Endothelial cell of umbilical vein (primary cell): ENCODE results near the gene MKLN1.

ENCODE experiments used
- EZH2 ChIP-seq: IDR thresholded peaks from 2 replicates; pipeline ENCODE4 v1.6.1; 2012; ENCODE audit warnings: borderline replicate concordance, low read depth, mild to moderate bottlenecking, moderate library complexity, low read length, inconsistent platforms; ENCODE audit not compliant: severe bottlenecking
- GATA2 ChIP-seq: IDR thresholded peaks from 2 replicates; pipeline ENCODE4 v1.7.0; 2011; ENCODE audit warnings: low read depth, mild to moderate bottlenecking, moderate library complexity, mixed read lengths, low read length; ENCODE audit not compliant: insufficient read length, insufficient read depth
- JUN ChIP-seq: IDR thresholded peaks from 2 replicates; pipeline ENCODE4 v1.6.1; 2011; ENCODE audit warnings: borderline replicate concordance, low read depth; ENCODE audit not compliant: insufficient read length, insufficient read depth
- POLR2A ChIP-seq: IDR thresholded peaks from 2 replicates; pipeline ENCODE4 v1.6.1; 2012; ENCODE audit warnings: low read depth, mild to moderate bottlenecking, control low read depth, low read length
- POLR2AphosphoS5 ChIP-seq: IDR thresholded peaks from 2 replicates; pipeline ENCODE4 v1.6.1; 2012; ENCODE audit warnings: low read depth, mild to moderate bottlenecking, control low read depth, low read length, moderate library complexity; ENCODE audit not compliant: insufficient read depth
- TF ChIP-seq, protein P1 (sequence below), 2 donors: IDR thresholded peaks; 1 replicate in 1 of 2; 2 replicates in 1 of 2; pipeline ENCODE4 v1.5.1; 2011; ENCODE audit warnings: low read length in 2 of 2, mild to moderate bottlenecking in 2 of 2, moderate library complexity in 2 of 2, control low read depth in 1 of 2, inconsistent platforms in 1 of 2, low read depth in 1 of 2; ENCODE audit not compliant: insufficient read depth in 1 of 2; ENCODE audit errors: extremely low read depth in 1 of 2
- TF ChIP-seq, protein P2 (sequence below): IDR thresholded peaks from 2 replicates; pipeline ENCODE4 v1.6.1; 2011; ENCODE audit not compliant: insufficient read depth, insufficient read length

DNA sequence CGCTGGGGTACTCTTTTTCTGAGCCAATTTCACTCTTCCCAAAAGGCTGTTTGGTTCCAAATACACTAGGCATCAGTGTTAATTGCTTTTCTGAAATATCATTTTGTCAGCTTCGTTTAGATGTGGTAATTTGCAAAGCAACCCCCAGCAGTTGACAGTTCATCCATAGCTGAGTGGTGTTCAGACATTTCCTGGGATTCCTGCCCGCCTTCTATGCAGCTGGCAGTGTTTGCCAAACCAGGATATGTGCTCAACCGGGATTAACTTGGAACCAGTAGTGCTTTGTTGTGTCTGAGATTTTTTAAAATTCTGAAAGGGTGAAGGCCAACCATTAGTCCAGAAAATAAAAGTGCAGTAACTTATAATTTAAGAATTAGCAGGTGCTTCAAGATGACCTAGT lies 25.2 kb upstream of the MKLN1 start:
- TF ChIP-seq, protein P1, sequence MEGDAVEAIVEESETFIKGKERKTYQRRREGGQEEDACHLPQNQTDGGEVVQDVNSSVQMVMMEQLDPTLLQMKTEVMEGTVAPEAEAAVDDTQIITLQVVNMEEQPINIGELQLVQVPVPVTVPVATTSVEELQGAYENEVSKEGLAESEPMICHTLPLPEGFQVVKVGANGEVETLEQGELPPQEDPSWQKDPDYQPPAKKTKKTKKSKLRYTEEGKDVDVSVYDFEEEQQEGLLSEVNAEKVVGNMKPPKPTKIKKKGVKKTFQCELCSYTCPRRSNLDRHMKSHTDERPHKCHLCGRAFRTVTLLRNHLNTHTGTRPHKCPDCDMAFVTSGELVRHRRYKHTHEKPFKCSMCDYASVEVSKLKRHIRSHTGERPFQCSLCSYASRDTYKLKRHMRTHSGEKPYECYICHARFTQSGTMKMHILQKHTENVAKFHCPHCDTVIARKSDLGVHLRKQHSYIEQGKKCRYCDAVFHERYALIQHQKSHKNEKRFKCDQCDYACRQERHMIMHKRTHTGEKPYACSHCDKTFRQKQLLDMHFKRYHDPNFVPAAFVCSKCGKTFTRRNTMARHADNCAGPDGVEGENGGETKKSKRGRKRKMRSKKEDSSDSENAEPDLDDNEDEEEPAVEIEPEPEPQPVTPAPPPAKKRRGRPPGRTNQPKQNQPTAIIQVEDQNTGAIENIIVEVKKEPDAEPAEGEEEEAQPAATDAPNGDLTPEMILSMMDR (IDR thresholded peaks at IDR 0.05; ENCODE audit: extremely low read depth in 1 of 2, insufficient read depth in 1 of 2, low read depth in 1 of 2, low read length in 2 of 2): no peak
- no peak for TF ChIP-seq EZH2
- TF ChIP-seq JUN: no peak
- TF ChIP-seq POLR2A: no peak
- no peak for TF ChIP-seq POLR2AphosphoS5
- TF ChIP-seq, protein P2, sequence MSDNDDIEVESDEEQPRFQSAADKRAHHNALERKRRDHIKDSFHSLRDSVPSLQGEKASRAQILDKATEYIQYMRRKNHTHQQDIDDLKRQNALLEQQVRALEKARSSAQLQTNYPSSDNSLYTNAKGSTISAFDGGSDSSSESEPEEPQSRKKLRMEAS: no peak
- TF ChIP-seq GATA2: no peak
